Measurements from ENCODE around the gene RASL11A.

The RASL11A gene

DNA sequence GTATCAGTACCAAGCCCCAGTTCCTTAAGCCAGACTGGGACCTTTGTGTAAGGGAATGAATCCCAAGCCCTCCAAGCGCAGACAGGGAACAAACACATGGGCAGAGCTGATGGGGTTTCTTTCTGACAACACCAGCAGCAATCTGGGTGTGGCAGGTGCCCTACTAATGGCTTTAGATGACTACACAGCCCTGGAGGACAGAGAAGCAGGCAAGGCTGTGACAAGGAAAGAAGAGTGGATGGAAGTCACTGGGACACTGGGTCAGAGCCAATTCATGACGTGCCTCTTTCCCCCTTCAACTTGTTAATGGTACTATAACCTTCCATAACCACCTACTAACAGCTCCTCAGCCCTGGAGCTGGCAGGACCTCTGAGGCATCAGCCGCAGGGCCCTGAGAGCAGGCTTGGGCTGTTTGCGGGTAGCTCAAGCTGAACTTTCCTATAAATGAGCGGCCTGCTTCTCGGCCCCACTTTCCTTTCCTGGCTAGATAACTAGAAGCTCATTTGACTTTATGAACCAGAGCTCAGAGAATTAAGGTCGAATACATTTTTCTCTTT is 38.9 kb downstream of the RASL11A start:
- Histone ChIP-seq H3K4me3 (ENCODE audit: low read depth, low read length) (no peak overlapping the region), H3K27me3 (ENCODE audit: insufficient read depth, low read depth, severe bottlenecking) (no peaks in the 10 kb centered on the region), H3K36me3 (no peaks in the 10 kb centered on the region), H3K9me3 (ENCODE audit: severe bottlenecking) (no peaks in the 10 kb centered on the region), H3K27ac (no peak overlapping the region)
- TF ChIP-seq, protein P1, sequence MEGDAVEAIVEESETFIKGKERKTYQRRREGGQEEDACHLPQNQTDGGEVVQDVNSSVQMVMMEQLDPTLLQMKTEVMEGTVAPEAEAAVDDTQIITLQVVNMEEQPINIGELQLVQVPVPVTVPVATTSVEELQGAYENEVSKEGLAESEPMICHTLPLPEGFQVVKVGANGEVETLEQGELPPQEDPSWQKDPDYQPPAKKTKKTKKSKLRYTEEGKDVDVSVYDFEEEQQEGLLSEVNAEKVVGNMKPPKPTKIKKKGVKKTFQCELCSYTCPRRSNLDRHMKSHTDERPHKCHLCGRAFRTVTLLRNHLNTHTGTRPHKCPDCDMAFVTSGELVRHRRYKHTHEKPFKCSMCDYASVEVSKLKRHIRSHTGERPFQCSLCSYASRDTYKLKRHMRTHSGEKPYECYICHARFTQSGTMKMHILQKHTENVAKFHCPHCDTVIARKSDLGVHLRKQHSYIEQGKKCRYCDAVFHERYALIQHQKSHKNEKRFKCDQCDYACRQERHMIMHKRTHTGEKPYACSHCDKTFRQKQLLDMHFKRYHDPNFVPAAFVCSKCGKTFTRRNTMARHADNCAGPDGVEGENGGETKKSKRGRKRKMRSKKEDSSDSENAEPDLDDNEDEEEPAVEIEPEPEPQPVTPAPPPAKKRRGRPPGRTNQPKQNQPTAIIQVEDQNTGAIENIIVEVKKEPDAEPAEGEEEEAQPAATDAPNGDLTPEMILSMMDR (IDR thresholded peaks at IDR 0.05; ENCODE audit: low read depth, low read length), result no peak
- no peak for DNase-seq

- Histone ChIP-seq H3K36me3 (no peaks in the 10 kb centered on the region), H3K27me3 (ENCODE audit: insufficient read depth, low read depth, severe bottlenecking) (no peaks in the 10 kb centered on the region), H3K27ac (no peak overlapping the region), H3K4me3 (ENCODE audit: low read depth, low read length) (no peak overlapping the region), H3K9me3 (ENCODE audit: severe bottlenecking) (no peaks in the 10 kb centered on the region)
- DNase-seq, result no peak
- TF ChIP-seq, protein P1 (IDR thresholded peaks at IDR 0.05; ENCODE audit: low read depth, low read length), result no peak
Measured at GRCh38 chr13:27309967-27310598, 39.5 kb downstream of the RASL11A start.

- H3K4me3 ChIP-seq (ENCODE audit: low read depth, low read length), result no peak overlapping the region
- H3K36me3 ChIP-seq, result no peaks in the 10 kb centered on the region
- no peak overlapping the region for H3K27ac ChIP-seq
- H3K9me3 ChIP-seq (ENCODE audit: severe bottlenecking), result no peaks in the 10 kb centered on the region
- H3K27me3 ChIP-seq (ENCODE audit: insufficient read depth, low read depth, severe bottlenecking), result no peaks in the 10 kb centered on the region
- TF ChIP-seq, protein P1 (IDR thresholded peaks at IDR 0.05; ENCODE audit: low read depth, low read length), result no peak
- DNase-seq, result no peak
Measured at GRCh38 chr13:27310946-27311345, 40.3 kb downstream of the RASL11A start.

- no peak overlapping the region for H3K27ac ChIP-seq
- no peaks in the 10 kb centered on the region for H3K27me3 ChIP-seq (ENCODE audit: insufficient read depth, low read depth, severe bottlenecking)
- no peak for DNase-seq
- H3K4me3 ChIP-seq (ENCODE audit: low read depth, low read length), result no peak overlapping the region
- H3K36me3 ChIP-seq, result no peaks in the 10 kb centered on the region
- no peaks in the 10 kb centered on the region for H3K9me3 ChIP-seq (ENCODE audit: severe bottlenecking)
- TF ChIP-seq, protein P1 (IDR thresholded peaks at IDR 0.05; ENCODE audit: low read depth, low read length), result no peak
Measured at GRCh38 chr13:27311518-27312210, 41.0 kb downstream of the RASL11A start.

DNA sequence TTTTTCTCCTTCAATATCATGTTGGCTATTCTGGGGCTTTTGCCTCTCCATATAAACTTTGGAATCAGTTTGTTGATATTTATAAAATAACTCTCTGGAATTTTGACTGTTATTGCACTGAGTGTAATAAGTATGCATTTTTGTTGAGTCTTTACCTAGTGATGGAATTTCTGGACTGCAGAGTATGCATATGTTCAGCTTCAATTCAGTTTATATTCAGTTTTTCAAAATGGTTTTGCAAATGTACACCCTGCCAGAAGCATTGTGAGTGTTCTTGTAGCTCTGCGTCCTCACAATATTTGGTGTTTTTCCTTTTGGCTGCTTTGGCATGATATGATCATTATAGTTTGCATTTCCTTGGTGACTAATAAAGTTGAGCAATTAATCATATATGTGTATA is 43.1 kb downstream of the RASL11A start:
- no peak for DNase-seq
- Histone ChIP-seq H3K27me3 (ENCODE audit: insufficient read depth, low read depth, severe bottlenecking) (no peaks in the 10 kb centered on the region), H3K36me3 (no peaks in the 10 kb centered on the region), H3K27ac (no peak overlapping the region), H3K9me3 (ENCODE audit: severe bottlenecking) (no peaks in the 10 kb centered on the region), H3K4me3 (ENCODE audit: low read depth, low read length) (no peak overlapping the region)
- TF ChIP-seq, protein P1 (IDR thresholded peaks at IDR 0.05; ENCODE audit: low read depth, low read length), result no peak

All from WERI-Rb-1 (cell line).